CD4-positive, alpha-beta T cell treated with Interferon gamma for 1 hour (primary cell): ENCODE data around the gene P4HA1.
"Not testable (repeated sequence)": the region's sequence is repeated elsewhere in the genome, so short reads cannot be mapped to it uniquely, and the experiment has no call there.

ENCODE experiments used
- DNase-seq: peaks from one replicate; pipeline ENCODE4 v3.0.0-alpha.2; 2020

Gene P4HA1

GRCh38 chr10:73039635-73040034 is 57.0 kb downstream of the P4HA1 start:
- DNase-seq = no peak

GRCh38 chr10:73036285-73036684 is 60.4 kb downstream of the P4HA1 start:
- DNase-seq = not testable (repeated sequence)

DNA sequence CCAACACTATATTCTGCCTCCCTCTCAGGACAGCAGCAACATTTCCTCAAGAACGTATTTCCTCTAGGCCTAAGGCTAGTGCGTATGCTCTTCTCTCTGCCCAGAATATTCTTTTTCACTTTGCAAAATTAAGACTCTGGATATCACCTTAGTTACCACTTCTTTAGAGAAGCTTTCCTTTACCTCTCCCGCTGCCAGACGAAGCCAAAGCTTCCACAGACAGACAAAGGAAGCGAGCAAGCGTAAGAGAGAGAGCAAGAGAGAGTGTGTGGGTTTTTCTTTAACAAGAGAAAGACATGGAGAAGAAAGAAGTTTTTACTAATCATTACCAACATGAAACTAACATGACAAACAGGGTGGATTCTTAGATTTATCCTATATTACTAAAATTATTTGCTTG is 64.1 kb downstream of the P4HA1 start:
- no peak for DNase-seq

DNA sequence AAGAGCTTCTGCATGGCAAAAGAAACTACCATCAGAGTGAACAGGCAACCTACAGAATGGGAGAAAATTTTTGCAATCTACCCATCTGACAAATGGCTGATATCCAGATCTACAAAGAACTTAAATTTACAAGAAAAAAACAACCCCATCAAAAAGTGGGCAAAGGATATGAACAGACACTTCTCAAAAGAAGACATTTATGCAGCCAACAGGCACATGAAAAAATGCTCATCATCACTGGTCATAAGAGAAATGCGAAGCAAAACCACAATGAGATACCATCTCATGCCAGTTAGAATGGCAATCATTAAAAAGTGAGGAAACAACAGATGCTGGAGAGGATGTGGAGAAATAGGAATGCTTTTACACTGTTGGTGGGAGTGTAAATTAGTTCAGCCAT is 70.0 kb downstream of the P4HA1 start:
- DNase-seq = not testable (repeated sequence)

- DNase-seq = not testable (repeated sequence)
Observed at GRCh38 chr10:73023455-73024070, 73.1 kb downstream of the P4HA1 start.

DNA sequence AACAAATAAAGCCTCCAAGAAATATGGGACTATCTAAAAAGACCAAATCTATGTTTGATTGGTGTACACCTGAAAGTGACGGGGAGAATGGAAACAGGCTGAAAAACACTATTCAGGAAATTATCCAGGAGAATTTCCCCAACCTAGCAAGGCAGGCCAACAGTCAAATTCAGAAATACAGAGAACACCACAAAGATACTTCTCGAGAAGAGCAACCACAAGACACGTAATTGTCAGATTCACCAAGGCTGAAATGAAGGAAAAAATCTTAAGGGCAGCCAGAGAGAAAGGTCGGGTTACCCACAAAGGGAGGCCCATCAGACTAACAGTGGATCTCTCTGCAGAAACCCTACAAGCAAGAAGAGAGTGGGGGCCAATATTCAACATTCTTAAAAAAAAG is 73.7 kb downstream of the P4HA1 start:
- DNase-seq = not testable (repeated sequence)

DNA sequence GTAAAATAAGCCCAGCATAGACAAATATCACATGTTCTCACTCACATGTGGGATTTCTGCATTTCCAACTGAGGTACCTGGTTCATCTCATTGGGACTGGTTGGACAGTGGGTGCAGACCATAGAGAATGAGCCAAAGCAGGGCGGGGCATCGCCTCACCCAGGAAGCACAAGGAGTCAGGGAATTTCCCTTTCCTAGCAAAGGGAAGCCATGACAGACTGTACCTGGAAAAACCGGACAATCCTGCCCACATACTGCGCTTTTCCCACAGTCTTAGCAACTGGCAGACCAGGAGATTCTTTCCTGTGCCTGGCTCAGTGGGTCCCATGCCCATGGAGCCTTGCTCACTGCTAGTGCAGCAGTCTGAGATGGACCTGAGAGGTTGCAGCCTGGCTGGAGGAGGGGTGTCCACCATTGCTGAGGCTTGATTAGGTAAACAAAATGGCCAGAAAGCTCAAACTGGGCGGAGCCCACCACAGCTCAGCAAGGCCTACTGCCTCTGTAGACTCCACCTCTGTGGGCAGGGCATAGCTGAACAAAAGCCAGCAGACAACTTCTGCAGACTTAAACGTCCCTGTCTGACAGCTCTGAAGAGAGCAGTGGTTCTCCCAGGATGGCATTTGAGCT is 75.0 kb downstream of the P4HA1 start:
- not testable (repeated sequence) for DNase-seq

- no peak for DNase-seq
Observed at GRCh38 chr10:73021050-73021449, 75.6 kb downstream of the P4HA1 start.

DNA sequence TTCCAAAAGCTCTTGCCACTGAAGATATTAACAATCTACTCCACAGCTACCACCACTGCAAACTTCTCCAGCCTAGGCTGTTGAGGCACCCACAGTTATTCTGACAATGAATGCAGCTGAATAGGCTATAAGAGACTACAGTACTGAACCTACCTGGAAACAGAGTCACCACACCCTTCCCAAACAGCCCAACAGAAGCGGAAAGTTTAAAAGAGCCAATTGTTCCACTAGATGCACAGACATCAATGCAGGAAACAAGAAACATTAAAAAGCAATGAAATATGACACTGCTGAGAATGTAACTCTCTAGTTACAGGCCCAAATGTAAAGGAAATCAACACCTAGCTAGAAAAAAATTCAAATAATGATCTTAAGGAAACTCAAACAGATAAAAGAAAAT is 77.6 kb downstream of the P4HA1 start:
- no peak for DNase-seq

DNA sequence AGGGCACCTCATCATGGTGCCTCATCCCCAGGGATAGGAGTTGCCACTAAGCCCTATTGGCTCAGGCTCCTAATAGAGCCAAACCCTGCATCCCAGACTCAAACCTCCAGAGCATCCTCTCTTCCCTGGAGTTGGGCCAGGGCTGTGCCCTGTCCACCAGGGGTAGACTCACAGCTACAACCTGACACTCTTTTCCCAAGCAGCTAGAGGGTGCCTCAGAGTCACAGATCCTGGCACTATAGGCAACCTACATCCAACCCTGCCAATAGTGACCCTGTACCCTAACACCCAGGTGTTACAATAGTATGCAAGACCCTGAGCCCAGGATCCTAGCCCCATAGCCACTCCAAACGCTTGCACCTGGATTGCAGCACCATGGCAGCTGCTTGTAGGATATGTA is 78.0 kb downstream of the P4HA1 start:
- DNase-seq = no peak

GRCh38 chr10:73017955-73018480 is 78.6 kb downstream of the P4HA1 start:
- no peak for DNase-seq

DNA sequence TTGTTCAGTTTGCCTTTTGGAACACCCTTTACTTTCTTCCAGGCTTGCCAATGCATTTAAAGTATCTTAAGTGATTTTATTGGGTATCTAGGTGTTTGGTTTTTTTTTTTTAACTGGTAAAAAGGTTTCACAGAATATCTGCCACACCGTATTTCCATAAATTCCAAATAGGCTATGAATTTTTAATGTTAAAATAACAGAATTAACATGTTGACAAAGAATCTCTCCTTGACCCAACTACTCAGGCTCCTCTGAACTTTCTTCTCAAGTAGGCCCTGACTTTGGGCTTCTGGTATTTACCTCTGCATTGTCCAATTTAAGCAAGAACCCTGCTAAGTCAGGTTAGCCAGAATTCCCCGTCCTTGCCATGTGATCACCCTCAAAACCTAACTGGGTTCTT is 80.9 kb downstream of the P4HA1 start:
- DNase-seq = no peak

GRCh38 chr10:73003822-73004221 is 92.8 kb downstream of the P4HA1 start:
- DNase-seq = no peak

DNA sequence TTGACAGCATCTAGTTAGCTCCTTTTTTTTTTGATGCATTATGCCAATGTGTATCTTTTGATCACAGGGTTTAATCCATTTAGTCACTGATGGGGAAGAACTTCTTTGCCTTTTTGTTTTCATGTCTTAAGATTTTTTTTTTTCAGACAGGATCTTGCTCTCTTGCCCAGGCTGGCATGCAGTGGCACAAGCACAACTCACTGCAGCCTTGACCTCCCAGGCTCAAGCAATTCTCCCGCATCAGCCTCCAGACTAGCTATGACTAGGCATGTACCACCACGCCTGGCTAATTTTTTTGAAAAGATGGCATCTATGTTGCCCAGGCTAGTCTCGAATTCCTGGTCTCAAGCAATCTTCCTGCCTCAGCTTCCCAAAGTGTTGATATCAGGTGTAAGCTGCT is 95.7 kb downstream of the P4HA1 start:
- DNase-seq = no peak

DNA sequence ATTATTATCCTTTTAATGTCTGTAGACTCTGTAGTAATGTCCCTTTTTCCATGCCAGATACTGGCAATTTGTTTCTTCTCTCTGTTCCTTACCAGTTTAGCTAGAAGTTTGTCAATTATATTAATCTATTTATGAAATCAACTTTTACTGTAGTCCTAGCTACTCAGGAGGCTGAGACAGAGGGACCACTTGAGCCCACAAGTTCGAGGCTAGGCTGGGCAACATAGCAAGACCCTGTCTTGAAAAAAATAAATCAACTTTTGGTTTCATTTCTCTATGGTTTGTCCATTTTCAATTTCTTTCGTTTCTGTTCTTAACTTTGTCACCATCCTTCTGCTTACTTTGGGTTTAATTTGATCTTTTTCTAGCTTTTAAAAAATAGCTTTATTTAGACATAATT is 99.6 kb downstream of the P4HA1 start:
- DNase-seq = no peak

GRCh38 chr10:72995459-72995858 is 101.2 kb downstream of the P4HA1 start:
- DNase-seq = not testable (repeated sequence)

DNA sequence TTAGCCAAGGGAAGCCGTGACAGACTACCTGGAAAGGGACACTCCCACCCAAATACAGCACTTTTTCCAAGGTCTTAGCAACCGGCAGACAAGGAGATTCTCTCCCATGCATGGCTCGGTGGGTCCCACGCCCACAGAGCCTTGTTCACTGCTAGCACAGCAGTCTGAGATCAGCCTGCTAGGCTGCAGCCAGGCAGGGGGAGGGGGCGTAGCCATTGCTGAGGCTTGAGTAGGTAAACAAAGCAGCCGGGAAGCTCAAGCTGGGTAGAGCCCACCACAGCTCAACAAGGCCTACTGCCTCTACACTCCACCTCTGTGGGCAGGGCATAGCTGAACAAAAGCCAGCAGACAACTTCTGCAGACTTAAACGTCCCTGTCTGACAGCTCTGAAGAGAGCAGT is 106.9 kb downstream of the P4HA1 start:
- not testable (repeated sequence) for DNase-seq

DNA sequence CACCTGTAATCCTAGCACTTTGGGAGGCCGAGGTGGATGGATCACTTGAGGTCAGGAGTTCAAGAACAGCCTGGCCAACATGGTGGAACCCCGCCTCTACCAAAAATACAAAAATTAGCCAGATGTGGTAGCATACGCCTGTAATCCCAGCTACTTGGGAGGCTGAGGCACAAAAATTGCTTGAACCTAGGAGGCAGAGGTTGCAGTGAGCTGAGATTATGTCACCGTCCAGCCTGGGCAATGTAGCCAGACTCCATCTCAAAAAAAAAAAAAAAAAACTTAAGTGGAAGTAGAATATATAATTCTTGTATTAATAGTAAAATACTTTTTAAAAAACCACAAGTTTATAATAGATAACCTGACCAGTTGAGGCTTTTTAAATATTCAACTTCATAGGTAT is 112.0 kb downstream of the P4HA1 start:
- DNase-seq = not testable (repeated sequence)

- DNase-seq = no peak
Observed at GRCh38 chr10:72981882-72982529, 114.7 kb downstream of the P4HA1 start.

GRCh38 chr10:72981028-72981881 is 115.4 kb downstream of the P4HA1 start:
- no peak for DNase-seq

- DNase-seq = no peak
Observed at GRCh38 chr10:72980348-72980747, 116.3 kb downstream of the P4HA1 start.

DNA sequence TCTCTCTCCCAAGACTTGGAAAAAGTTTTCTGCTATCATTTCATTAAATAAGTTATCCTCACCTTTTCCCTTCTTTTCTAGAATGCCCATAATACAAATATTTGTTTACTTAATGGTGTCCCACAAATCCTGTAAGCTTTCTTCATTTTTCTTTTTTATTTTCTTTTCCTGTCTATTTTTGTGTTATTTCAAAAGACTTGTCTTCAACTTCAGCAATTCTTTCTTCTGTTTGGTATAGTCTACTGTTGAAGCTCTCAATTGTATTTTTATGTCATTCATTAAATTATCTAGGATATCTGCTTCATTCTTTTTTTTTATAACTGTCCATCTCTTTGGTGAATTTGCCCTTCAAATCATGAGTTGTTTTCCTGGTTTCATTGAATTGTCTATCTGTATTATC is 117.0 kb downstream of the P4HA1 start:
- no peak for DNase-seq

DNA sequence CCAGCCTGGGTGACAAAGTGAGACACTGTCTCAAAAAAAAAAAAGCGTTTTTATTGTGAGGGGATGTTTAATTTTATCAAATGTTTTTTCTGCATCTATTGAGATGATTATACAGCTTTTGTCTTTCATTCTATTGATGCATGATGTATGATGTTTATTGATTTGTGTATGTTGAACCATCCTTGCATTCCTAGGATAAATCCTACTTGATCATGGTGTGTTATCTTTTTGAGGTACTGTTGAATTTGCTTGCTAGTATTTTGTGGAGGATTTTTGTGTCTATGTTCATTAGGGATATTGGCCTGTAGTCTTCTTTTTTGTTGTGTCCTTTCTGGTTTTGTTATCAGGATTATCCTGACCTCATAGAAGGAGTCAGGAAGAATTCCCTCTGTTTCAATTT is 119.8 kb downstream of the P4HA1 start:
- DNase-seq = no peak
